HG02852 (cell line): ENCODE results near the gene COL5A1.

Source experiments
- ATAC-seq: cut with Tn5 transposase; IDR thresholded peaks from one replicate; pipeline ENCODE4 v1.9.1; 2021; ENCODE audit warnings: mild to moderate bottlenecking, moderate library complexity; ENCODE audit not compliant: unreplicated experiment

COL5A1 gene

DNA sequence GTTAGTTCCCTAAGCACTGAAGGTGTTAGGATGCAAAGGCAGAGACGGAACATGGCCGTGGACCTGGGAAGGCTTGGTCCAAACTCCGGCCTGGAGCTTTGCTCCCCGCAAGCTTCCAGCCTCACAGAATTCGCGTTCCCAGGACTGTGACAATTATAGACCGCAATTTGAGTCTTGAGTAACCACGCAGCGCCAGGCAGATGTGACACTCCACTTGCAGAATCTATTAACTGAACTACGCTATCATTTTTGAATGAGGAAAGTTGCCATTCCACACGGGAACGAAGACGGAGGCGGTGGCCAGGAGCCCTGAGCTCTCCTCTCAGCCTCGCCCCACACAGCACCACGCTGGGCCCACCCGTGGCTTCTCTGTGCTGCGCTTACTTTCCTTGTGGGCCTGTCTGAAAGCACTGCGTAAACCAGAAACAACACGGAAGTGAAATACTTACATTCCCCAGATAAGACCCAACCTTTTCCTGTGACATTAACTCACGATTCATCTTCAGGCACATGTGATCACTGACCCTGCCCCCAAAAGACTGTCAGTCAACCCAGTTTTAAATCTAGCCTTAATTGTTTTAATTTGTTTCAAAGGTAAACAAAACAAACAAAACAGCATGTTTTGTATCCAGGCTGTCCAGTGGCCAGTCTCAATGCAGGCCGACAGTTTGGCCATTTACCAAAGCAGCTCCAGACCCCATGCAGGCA lies 16.1 kb upstream of the COL5A1 start:
- ATAC-seq: no peak

DNA sequence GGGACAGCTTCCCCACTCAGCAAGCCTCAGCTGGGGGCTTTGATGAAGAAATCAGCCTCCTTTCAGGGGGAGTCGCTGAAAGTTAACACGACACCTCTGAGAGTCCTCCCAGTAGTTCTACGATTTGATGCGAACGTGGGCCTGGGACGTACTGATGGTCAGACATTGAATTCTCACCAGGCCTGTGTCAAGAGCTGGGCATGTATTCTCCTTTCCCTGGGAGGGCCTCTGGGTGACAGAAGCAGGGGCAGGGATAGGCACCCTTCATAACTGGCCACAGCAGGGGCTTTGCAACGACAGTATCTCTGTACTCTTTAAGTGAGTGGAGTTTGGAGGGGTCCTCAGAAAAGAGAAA lies 15.6 kb upstream of the COL5A1 start:
- no peak for ATAC-seq

DNA sequence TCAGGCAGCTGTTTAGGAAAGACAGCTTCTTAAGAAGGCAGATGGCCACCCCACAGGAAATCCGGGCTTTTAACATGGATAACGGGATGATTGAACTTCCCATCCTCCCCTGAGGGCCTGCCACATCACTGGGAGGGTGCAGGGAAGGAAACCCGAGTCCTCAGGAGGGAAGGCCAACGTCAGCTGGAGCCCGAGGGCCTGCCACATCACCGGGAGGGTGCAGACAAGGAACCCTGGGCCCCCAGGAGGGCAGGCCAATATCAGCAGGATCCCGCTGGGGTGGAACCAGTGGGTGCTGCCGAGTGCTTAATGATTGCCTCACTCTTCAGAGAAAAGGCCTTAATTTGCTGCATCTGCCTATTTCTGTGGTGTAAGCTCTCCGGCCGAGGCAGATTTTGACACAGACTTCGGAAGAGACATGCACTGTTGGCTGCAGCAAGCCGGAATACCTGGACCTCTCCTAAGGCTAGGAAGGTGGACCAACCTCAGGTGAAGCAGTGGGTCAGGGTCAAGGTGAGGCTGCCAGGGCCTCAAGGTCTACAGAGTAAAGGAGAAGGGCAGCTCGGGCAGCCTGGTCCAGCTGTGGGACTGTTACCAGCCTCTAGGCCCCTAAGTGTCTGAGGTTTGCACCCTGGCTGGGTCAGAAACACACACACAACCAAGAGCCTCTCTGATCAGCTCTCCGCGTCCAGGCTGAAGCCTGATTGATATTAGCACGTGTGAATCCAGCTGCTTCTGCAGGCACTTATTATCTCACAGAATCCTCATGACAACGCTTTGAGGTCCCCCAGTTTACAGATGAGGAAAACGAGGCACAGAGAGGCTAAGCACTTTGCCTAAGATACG lies 14.8 kb upstream of the COL5A1 start:
- ATAC-seq: no peak

DNA sequence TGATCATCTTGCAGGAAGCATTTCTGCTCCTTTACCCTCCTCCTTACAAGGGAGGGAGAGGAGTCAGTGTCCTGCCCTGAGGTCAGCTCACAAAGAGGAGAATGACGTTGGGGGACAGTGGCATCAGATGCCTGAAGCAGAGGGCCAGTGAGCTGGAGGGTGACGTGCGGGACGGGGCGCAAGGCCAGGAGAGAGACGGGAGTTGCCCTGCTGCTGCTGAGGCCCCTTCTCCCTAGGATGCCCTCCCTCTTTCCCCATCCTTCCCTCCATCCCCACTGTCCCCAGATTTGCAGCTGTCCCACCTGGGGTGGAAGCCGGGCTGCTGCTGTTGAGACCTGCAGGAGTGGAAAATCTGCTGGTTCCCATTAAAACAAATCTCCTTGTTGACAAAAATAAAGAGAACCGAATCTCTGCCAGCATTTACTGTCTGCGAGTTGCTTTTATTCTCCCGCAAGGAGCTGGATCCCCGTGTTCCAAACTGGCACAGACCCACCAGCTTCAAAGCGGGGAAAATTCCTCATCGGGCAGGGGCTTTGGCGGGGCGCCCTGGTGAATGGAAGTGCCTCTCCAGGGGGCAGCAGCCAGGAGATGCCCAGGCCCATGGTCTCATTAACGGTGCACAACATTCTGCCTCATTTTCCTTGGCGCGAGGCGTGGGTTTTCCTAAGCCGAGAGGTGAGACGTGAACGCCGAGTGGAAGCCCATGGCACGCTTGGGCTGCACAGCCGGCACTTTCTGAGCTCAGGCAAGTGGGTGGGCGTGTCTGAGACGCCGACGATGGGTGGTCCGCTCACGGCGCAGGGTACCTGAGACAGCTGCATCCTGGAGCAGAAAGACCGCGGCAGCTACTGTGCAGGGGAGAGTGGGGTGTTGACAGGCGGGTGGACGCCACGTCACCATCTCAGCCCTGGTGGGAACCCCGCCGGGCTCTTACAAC lies 13.9 kb upstream of the COL5A1 start:
- no peak for ATAC-seq

DNA sequence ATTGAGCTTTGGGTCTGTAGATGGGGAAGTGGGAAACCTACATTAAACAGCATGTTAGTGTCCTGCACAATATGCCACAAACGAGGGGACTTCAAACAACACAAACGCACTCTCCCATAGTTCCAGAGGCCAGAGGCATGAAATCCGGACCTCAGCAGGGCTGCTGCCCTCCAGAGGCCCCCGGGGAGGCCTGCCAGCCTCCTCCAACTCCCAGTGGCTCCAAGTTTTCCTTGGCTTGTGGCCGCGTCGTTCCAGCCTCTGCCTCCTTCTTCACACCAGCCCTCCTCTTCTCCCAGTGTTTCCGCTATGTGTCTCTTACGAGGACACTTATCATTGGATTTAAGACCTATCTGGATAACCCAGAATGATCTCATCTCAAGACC lies 13.3 kb upstream of the COL5A1 start:
- ATAC-seq: no peak

DNA sequence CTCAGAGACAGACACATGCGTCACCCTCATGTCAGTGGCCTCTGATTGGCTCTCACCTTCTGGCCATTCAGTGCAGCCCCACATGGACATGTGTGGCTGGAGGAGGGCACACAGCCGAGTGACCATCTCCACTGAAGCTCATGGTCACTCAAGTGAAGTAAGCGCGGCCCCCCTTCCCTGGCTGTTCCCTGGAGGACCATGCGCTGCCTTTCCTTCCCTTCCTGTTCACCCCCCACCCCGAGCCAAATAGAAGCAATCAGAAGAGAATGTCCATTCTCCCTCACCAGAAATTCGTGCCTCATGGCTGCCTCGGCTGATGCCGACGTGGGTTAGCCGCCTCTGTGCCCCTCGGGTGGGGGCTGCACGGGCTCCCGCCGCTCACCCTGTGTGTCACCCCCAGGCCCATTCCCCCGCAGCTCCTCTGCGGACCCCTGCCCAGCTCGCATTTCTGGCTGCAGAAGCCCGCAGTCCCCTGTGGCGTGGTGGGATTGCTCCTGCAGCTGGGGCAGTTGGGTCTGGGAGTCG lies 12.5 kb upstream of the COL5A1 start:
- no peak for ATAC-seq

DNA sequence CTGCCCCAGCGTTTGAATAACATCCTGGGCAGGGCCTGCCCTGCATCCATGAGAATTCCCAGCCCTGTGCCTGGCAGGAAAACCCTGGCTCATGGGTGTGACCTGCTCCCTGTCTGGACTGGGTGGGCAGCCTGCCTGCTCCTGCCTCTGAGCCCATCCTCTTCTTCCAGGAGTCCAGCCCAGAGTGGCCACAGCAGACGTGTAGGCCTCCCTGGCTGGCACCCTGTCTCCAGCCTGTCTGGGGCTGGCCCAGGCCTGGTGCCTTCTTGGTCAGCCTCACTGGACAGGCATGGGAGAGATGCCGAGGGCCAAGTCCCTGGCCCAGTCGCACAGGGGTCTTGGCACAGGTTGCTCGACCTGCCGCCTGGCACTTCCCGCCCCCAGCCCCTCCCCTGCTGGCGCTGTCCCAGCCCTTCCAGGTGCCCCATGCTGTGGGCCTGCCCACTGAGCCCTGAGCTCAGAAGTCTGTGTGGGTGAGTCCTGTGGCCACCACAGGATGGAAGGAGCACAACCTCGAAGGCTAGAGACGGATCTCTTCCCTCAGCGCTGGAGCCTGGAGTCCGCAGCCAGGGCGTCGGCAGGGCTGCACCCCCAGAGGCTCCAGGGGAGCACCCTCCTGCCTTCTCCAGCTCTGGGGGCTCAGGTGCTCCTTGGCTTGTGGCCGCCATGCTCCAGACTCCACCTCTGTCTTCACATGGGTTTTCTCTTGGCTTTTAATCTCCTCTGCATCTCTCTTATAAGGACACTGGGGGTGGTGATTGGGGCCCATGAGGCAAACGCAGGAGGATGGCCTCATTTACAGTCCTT lies 11.8 kb upstream of the COL5A1 start:
- ATAC-seq: no peak

DNA sequence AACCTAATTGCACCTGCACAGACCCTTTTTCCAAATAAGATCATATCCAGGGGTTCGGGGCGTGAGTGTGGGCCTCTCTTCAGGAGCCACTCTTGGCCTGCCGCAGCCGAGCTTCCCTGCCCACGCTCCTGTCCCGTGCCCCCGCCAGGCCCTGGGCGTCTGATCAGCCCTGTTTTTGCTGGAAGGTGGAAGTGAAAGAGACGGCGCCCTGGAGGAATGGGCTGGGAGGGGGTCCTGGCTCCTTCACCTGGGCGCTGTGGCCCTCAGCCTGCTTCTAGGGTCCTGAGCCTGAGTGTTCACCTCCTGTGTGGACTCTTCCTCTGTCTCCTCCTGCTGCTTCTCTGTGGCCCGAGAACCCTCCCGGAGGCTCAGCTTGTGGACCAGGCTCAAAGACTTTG lies 11.2 kb upstream of the COL5A1 start:
- ATAC-seq: no peak

DNA sequence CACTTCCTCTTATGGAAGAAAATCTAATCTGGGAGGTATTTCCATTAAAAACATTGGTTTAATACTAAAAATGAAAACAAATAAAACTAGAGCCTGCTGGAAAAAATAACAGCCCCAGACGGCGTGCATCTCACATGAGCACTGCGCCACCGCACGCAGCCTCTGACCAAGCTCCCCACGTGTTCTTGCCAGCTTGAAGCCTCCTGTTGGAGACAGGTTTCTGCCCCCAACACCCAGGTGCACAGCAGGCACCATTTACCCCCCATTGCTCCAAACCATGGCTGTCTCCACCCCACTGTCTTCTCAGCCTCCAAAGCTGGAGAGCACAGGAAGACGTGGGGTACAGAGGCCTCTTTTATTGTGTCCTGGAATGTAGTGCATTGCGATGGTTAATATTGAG lies 10.7 kb upstream of the COL5A1 start:
- no peak for ATAC-seq

DNA sequence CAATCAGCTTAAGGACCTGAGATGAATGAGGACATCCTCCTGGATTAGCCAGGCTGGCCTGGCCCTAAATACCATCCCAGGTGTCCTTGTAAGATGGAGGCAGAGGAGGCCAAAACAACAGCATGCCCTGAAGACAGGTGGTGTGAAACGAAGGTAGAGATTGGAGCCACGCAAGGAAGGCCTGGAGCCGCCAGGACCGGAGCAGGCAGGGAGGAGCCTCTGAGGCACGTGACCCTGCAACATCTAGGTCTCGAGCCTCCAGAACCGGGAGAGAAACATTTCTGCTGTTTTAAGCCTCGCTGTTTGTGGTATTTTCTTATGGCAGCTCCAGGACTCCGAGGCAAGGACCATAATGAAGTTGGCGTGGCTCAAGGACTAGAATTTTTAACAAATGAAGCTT lies 9.7 kb upstream of the COL5A1 start:
- no peak for ATAC-seq

DNA sequence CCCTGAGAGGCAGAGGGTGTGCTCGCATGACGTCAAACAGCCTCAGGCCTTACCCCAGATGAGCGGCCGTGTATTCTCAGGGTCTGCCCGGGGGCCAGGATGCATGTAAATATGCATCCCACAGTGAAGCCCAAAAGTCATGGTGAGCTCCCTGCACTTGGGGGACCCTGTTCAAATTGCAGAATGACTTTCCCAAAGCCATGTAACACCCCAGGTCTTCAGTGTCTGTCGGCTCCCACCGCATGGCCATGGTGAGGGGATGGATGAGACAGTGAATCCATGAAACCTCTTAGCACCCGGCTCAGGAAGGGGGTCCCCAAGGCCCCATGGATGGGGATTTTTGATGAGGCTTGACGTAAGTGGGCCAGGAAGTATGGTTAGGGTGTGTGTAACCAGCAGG lies 9.3 kb upstream of the COL5A1 start:
- no peak for ATAC-seq

DNA sequence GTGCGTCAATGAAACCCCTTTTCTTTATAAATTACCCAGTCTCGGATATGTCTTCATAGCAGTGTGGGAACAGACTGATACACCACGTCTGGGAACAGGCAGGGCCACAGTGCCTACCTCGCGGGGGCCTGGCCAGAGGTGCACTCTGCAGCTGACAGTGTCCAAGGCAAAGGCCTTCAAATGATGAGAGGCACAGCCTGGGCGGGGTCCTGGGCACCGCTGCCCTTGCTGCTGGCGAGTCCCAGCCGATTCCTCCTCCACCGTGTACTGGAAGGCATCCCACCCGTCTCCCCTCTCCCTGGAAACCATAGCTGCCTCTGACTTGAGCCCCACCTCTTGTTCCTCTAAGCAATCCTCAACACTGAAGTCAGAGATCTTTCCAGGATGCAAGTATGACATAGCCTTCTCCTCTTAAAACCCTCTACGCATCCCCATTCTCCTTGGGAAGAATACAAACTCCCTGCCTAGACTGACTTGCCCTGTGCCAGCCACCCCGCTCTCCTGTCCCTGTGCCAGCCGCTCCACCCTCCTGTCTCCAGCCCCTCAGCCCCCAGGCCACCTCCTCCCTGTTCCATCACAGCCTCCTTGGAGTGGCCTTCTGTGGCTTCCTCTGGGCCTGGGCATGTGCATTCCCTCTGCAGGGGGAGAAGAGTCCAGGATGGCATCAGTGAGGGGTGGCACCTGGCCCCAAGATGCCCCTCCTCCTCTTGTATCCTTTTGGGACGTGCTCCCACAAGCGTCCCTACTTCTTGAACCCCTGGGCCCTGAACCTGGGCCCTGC lies 8.1 kb upstream of the COL5A1 start:
- ATAC-seq: no peak

DNA sequence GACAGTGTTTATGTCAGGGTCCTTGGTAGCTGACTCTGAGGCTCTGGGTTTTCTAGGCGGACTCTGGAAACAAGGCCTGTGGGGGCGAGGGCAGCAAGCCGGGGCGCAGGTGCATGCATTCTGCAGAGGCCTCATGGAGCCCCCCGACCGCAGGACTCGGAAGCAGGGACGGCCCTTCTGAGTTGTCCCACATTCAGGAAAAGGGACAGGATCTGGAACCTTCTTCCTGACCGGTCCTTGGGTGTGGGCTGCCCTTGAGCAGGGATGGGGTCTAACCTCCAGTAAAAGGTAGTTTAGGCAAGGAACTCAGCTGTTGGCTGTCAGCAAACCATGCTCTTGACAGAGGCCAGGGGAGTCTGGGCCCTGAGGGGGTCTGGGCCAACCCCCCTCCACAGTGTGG lies 7.4 kb upstream of the COL5A1 start:
- no peak for ATAC-seq

DNA sequence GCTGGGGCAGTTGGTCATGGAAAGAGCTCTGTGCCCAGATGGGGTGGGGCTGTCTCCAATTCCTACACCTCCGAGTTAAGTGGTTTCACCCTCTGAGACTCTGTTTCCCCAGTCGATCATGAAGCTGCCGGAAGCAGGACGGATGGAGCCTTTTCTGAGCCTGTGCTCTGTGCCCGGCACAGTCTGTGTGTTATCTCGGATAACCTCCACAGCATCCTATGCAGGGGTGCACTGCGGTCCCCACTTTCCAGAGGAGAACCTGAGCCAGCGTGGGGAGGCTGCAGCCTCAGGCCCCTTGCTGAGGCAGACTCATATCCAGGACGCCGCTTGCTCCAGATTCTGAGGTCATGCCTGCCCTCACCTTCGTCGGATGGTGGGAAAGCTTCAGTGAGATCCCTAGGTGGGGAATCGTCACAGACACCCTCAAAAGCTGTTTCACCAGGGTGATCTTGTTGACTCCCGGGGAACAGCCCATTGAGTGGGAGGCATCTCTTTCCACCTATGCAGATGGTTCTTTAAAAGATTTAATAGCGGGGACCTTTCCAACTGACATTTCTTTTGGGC lies 6.9 kb upstream of the COL5A1 start:
- no peak for ATAC-seq

DNA sequence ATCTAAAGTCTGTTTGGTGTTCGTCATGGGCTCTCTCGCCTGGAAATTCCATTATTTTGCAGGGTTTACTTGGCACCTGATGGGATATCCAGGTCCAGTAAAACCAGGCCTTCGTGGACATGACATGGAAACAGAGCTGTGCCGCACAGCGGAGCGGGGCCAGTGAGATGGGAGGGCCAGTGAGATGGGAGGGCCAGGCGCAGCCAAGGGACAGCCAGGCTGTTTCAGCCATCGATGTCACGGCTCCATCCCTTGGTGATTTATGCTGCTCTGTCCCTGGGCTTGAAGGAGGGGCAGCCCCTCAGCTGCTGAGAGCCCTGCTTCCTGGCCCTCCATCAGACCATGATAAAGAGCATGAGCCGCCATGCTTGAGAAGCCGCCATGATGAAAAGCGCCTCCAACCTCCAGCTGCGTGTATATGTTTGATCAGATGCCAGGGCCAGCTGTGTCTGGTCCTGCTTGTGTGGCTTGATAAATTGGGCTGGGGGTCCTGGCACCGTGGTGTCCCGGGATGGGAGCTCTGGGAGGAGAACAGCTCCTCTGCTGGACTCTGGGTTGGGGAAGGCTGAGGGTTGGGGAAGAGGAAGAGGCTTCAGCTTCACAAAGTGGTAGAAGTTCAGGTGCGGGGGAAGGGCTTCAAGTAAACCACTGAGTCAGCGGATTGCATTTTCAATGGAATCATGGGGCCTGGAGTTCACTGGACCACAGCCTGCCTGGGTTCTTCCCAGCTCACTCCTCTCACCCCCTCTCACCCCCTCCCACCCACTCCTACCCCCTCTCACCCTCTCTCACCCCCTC lies 6.1 kb upstream of the COL5A1 start:
- no peak for ATAC-seq

DNA sequence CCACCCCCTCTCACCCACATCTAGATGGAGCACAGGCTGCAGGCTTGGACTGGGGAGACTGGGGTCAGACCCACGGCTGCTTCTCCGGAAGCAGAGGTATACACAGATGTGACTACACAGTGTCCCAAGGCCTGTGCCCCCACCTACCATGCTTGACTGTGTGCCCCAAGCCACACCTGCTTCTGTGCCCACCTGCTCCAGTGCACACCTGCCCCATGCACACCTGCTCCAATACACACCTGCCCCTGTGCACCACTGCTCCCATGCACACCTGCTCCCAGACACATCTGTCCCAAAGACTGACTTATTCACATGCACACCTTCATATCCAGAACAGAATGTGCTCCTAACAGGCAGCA lies 5.5 kb upstream of the COL5A1 start:
- ATAC-seq: no peak

DNA sequence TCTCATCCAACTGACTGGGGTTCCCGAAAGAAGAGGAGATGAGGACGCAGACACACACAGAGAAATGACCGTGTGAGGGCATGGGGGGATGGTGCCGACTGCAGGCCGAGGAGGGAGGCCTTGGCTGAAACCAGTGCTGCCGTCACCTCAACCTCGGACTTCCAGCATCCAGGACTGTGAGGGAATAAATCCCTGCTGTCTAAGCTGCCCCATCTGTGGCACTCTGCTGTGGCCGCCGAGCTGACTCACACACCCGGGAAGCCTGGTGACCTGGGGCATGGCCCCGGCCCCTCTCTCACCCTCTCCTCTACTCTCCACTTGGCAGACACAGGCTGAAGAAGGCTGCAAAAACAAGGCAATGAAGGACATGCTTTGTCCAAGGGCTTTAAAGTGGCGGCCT lies 4.4 kb upstream of the COL5A1 start:
- no peak for ATAC-seq

DNA sequence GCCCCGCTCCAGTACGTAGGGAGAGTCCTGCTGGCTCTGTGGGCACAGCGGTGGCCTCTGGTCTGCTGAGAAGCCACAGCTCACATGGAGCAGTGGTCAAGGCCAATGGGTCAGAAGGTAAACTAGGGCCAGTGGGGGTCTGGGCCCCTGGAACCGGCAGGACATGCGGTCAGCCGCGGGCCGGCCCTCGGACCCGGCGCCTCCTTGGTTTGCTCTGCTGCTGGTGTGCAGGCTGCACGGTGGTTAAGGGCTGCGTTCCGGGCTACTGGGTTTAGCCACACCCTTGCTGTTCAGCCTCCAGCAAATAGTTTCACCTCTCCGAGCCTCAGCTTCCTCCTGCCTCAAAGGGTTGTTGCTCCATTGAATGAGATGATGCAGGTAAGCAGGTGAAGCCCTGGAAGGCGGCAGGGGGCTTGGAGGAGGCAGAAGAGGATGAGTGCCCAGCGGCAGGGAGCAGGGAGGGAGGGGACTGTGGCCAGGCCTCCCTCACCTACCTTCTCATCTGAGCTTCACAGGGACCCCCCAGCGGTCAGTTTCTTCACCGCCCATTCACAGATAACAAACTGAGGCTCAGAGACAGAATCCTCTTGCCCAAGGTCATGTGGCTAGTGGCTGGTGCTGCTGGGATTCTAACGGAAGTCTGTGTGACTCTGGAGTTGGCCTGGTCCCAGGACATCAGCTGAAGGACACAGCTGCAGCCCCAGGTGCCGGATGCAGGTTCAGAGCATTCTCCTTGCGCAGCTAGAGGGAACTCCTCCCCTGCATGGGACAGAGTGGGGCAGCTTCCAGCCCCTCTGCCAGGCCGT lies 3.7 kb upstream of the COL5A1 start:
- ATAC-seq: no peak
